Stimulated activated CD8-positive, alpha-beta memory T cell treated with anti-CD3 and anti-CD28 coated beads, Interleukin-4, amount 100 ng/mL, for 24 hours (primary cell): ENCODE data around the gene ZNF276.
"Not testable (repeated sequence)": the region's sequence is repeated elsewhere in the genome, so short reads cannot be mapped to it uniquely, and the experiment has no call there.

Experiments
- DNase-seq: peaks from one replicate; pipeline ENCODE4 v3.0.0-alpha.2; 2020; ENCODE audit warnings: low read depth

ZNF276 gene

DNA sequence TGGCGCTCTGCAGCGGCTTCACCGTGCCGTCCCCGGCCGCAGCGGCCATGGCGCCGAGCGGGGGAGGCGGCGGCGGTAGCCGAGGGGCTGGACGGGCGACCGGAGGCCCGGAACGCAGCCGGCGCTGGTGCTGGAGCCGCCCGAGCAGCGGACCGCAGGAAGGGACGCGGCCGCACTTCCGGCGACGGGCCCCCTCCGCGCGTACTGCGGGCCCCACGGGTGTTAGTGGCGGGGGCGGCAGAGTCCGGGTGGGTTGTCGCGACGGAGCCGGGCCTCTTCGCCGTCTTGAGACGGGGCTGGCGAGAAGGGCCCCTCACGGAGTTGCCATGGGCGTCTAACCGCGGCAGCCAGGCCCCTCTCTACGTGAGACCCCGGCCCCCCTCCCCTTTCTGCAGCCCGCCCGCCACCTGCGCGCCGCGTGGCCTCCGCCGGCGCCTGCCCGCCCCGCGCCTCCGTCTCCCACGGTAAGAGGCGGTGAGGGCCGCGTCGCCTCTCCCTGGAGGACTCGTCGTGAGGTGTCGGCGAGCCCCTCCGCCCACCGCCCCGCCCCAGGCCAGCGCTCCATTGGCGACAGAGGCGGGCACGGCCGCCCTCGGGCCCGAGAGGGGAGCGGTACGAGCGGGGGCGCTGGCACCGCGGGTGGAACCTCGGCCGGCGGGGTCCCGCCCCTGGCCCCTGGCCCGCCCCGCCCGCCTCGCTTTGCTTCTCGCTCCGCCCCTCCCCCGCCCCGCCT, at the start of gene ZNF276, which contains the start of gene VPS9D1:
Gene ZNF276 (plus strand): TSS at position 725 of the 733 bp plus-strand sequence. CDS start 104 bp downstream, outside the sequence.
Gene VPS9D1 (minus strand): TSS at position 86 of the 733 bp plus-strand sequence. CDS start 37 bp downstream, at position 49.
- DNase-seq: peak; percentile 78

DNA sequence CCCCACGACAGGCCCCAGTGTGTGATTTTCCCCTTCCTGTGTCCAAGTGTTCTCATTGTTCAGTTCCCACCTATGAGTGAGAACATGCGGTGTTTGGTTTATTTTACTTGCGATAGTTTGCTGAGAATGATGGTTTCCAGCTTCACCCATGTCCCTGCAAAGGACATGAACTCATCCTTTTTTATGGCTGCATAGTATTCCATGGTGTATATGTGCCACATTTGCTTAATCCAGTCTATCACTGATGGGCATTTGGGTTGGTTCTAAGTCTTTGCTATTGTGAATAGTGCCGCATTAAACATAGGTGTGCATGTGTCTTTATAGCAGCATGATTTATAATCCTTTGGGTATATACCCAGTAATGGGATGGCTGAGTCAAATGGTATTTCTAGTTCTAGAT, 49.8 kb upstream of the ZNF276 start:
- DNase-seq: not testable (repeated sequence)

DNA sequence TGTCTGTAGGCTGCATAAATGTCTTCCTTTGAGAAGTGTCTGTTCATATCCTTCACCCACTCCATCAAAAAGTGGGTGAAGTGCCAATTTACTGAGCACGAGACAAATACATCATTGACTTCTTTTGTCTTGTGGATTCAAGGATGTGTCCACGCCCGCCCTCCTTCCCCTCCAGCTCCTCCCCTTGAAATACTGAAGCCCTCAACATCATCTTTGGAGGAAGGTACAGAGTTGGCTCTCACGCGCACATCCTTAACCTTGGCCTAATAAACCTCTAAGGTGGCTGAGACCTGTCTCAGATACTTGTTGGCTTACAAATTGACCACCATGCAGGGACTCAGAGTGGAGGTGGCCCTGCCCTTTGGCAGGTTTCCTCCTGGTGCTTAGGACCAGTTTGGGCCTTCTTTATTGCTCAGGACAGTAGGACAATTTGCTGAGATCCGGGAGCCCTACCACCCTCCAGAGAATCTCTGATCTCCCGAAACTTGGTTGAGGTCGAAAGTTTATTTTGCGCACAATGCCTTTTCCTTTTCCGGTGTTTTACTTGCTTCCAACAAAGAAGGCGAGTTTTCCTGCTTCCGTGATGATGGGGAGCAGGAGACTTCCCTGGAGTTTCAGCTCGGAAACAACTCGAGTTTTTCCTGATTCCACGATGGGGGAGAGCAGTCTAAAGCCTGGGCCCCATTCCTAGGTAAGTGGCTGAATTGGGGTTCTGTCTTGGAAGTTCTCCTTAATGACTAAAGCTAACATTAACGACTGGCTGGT, 49.0 kb upstream of the ZNF276 start:
- DNase-seq: no peak

DNA sequence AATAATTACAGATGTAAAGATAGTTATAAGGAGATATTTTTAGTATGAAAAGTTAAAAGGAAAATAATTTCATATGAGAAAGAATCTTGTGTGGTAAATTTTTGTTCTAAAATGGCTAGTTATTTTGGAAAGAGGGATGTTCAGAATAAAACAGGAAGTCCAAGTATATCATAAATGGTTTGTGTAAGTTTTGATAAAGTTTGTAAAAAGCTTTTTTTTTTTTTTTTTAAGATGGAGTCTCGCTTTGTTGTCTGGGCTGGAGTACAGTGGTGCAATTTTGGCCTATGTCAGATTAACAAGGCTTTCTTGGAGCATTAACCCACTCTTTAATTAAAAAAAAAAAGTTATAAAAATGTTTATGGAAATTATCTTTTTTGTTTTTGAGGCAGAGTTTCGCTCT, 43.1 kb upstream of the ZNF276 start:
- DNase-seq: no peak

GRCh38 chr16:89685916-89686315, 35.4 kb upstream of the ZNF276 start:
- DNase-seq: no peak

GRCh38 chr16:89686520-89687091, 34.7 kb upstream of the ZNF276 start, which contains the start of gene CDK10:
Gene CDK10 (plus strand): TSS chr16:89686689. CDS start chr16:89686711, 22 bp downstream.
- DNase-seq: peak; percentile 89

- no peak for DNase-seq
These were observed 34.0 kb upstream of the ZNF276 start for GRCh38 chr16:89687092-89687940.

GRCh38 chr16:89688395-89688794, 32.9 kb upstream of the ZNF276 start:
- DNase-seq: no peak

DNA sequence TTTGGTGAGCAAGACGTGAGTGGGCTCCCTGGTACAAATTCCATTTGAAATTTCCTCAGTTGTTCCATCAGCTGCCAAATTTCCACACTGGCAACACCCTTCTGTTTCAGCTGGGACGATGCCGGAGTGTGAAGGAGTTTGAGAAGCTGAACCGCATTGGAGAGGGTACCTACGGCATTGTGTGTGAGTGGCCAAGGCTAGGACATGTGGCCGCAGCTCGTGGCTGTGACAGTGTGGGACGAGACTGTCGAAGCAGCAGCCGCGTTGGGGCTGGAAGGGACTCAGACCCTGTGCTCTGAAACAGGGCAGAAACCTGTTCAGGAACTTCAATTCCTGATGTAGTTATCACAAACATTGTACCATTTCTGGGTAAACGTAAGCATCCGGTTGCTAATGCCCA, 32.2 kb upstream of the ZNF276 start:
- no peak for DNase-seq

- not testable (repeated sequence) for DNase-seq
These were observed 31.7 kb upstream of the ZNF276 start for GRCh38 chr16:89689621-89690020.

DNA sequence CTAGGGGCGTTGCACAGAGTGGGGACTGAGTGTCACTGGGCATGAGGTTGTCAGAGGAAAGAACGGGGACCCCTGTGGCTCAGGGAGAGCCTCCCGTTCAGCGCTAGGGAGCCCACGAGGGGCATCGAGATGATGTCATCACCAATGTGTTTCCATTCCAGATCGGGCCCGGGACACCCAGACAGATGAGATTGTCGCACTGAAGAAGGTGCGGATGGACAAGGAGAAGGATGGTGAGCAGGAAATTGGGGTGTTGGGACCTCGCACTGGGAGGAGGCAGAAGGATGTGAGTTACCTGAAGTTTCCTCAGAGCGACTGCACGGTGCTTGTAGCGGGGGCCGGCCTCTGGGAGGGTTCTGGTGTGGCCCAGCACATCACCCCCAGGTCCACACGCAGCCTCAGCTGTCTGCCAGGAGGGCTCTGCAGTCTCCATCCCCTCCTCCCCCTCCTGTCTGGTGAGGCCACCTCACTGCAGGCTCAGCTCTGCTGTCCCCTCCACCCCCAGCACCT, 30.9 kb upstream of the ZNF276 start:
- no peak for DNase-seq

DNA sequence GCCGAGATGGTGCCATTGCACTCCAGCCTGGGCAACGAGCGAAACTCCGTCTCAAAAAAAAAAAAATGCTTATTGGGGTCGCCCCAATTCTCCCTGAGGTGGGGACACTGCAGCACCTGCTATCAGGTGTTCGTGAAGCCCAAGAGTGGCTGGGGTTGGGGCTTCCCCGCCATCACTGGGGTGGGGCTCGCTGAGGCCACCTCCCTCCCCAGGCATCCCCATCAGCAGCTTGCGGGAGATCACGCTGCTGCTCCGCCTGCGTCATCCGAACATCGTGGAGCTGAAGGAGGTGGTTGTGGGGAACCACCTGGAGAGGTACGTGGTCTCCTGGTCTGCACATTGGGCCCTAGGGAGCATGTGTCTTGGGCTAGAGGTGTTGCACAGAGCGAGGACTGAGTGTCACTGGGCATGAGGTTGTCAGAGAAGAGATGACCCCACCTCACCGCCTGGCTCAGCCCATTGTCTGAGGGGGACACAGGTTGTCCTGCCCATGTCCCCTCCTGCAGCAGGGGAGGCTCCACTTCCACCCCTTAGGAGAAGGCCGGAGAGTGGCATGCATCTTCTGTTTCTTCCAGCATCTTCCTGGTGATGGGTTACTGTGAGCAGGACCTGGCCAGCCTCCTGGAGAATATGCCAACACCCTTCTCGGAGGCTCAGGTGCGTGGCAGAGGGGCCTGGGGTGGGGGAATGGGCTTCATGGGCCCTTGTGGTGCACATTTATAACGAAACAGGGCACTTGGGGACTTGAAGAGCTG, 29.9 kb upstream of the ZNF276 start:
- DNase-seq: no peak

DNA sequence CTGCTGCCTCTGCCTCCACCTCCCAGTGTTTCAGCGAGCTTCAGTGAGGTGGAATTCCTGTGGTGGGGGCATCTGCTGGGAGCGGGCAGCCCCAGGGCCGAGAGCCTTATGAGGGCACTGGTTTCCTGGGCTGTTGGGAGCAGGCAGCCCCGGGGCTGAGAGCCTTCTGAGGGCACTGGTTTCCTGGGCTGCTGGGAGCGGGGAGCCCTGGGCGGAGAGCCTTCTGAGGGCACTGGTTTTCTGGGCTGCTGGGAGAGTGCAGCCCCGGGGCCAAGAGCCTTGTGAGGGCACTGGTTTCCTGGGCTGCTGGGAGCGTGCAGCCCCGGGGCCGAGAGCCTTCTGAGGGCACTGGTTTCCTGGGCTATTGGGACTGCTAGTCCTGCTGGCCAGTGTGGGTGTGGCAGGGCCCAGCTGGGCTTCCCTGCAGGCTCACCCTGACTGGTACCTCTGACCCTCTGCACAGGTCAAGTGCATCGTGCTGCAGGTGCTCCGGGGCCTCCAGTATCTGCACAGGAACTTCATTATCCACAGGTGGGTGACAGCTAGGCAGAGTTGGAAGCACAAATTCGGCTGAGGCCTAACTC, 29.3 kb upstream of the ZNF276 start:
- DNase-seq: no peak

GRCh38 chr16:89693289-89693731, 28.0 kb upstream of the ZNF276 start:
- no peak for DNase-seq

DNA sequence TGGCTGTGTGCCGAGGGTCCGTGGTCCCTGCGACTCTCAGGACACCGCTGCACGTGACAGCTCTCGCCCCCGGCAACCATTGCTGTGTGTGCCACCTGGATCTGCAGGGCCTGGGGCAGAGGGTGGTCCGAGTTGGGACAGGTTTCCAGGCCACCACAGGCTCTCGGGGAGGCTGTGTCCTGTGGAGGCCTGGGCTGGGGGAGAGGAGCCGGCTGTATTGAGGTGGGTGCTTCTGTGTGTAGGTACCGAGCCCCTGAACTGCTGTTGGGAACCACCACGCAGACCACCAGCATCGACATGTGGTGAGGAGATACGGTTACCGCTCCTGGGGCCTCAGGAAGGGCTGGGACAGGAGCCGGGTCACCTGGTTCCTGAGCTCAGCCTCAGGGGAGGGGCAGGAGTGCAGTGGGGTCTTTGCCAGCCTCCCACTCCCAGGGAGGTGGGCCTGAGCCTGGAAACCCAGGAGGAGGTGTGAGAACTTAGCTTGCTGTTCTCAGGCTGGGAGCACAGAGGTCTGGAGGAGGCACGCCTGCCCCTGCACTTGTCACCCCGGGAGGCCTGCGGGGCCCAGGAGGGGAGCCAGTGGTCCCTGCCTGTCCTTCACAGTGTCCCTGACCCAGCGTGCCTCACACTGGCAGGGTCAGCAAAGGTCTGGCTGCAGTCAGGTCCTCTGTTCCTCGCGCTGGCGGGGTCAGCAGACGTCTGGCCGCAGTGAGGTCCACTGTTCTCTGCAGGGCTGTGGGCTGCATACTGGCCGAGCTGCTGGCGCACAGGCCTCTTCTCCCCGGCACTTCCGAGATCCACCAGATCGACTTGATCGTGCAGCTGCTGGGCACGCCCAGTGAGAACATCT, 27.2 kb upstream of the ZNF276 start:
- no peak for DNase-seq

- DNase-seq: not testable (repeated sequence)
These were observed 26.6 kb upstream of the ZNF276 start for GRCh38 chr16:89694784-89695085.

- DNase-seq: no peak
These were observed 26.1 kb upstream of the ZNF276 start for GRCh38 chr16:89695086-89695874.

GRCh38 chr16:89695875-89696669, 25.3 kb upstream of the ZNF276 start:
- DNase-seq: no peak
